ENCODE results near the gene CALHM3. TPM values are rescaled to one million over a fixed set of nuclear protein-coding genes. Genes with fewer than 3 reads are reported as not detected.

CALHM3 gene
- total RNA-seq, 1 experiment from 2014 or later = 2.3 TPM

- Histone ChIP-seq H3F3A (ENCODE audit: low read length, unreplicated experiment) (no peaks in the 10 kb centered on the region), H3K4me1 (ENCODE audit: insufficient read depth, low read length) (peaks cover 9% of the 10 kb centered on the region), H3K9me3 (ENCODE audit: low read length) (no peaks in the 10 kb centered on the region), H3K9ac (ENCODE audit: low read length) (no peak overlapping the region), H4K20me1 (ENCODE audit: low read length) (no peaks in the 10 kb centered on the region), H3K4me3 (ENCODE audit: low read length) (no peak overlapping the region), H3K27ac (ENCODE audit: low read length) (no peak overlapping the region), H3K36me3 (ENCODE audit: low read depth, low read length) (no peaks in the 10 kb centered on the region), H3K27me3 (ENCODE audit: low read length) (peaks cover 23% of the 10 kb centered on the region), H3K9me2 (replicated peaks; ENCODE audit: low read length) (no peaks in the 10 kb centered on the region), H2AFZ (ENCODE audit: low read length) (no peak overlapping the region), H3K79me2 (ENCODE audit: low read length) (no peaks in the 10 kb centered on the region), H3K4me2 (ENCODE audit: low read length) (no peak overlapping the region)
- TF ChIP-seq EZH2phosphoT487 (IDR thresholded peaks at IDR 0.05; ENCODE audit: borderline replicate concordance, low read length) (no peak), EZH2 (IDR thresholded peaks at IDR 0.05; ENCODE audit: low read length, unreplicated experiment) (no peak), CTCF (conservative IDR thresholded peaks at IDR 0.05; ENCODE audit: low read depth, low read length) (no peak)
- ChIA-PET CTCF (interaction anchor here (0.6 kb wide), 1 partner anchor 124 kb away, joined by 3 read pairs; no protein-coding TSS in a partner anchor), POLR2A (ENCODE audit: unreplicated experiment) (no interaction called here)
- BruUV-seq (replicated peaks) = no TSS peak
- ATAC-seq (no peak), DNase-seq (no peak)
- intact Hi-C loops (cut with micrococcal nuclease) = no loop called here
These were observed 16.3 kb upstream of the CALHM3 start for GRCh38 chr10:103495321-103495720.

- Histone ChIP-seq H3K4me3 (ENCODE audit: low read length) (peak overlapping the region; percentile 61), H3K27me3 (ENCODE audit: low read length) (peaks cover 23% of the 10 kb centered on the region), H3K27ac (ENCODE audit: low read length) (no peak overlapping the region), H3K4me1 (ENCODE audit: insufficient read depth, low read length) (peaks cover 9% of the 10 kb centered on the region), H3K79me2 (ENCODE audit: low read length) (no peaks in the 10 kb centered on the region), H3F3A (ENCODE audit: low read length, unreplicated experiment) (no peaks in the 10 kb centered on the region), H3K36me3 (ENCODE audit: low read depth, low read length) (no peaks in the 10 kb centered on the region), H3K9me3 (ENCODE audit: low read length) (no peaks in the 10 kb centered on the region), H3K9ac (ENCODE audit: low read length) (no peak overlapping the region), H2AFZ (ENCODE audit: low read length) (peak overlapping the region; percentile 57; the same call in 1 of the 2 replicates), H4K20me1 (ENCODE audit: low read length) (no peaks in the 10 kb centered on the region), H3K4me2 (ENCODE audit: low read length) (peak overlapping the region; percentile 77), H3K9me2 (replicated peaks; ENCODE audit: low read length) (no peaks in the 10 kb centered on the region)
- ChIA-PET POLR2A (ENCODE audit: unreplicated experiment) (no interaction called here), CTCF (no interaction called here)
- intact Hi-C loops (cut with micrococcal nuclease) = loop anchor here (5.0 kb wide), 1 partner anchor 98 kb away; no protein-coding TSS in a partner anchor
- no TSS peak for BruUV-seq (replicated peaks)
- DNase-seq (no peak), ATAC-seq (no peak)
- TF ChIP-seq EZH2phosphoT487 (IDR thresholded peaks at IDR 0.05; ENCODE audit: borderline replicate concordance, low read length) (peak; percentile 17; the same call in 1 of the 2 replicates), CTCF (conservative IDR thresholded peaks at IDR 0.05; ENCODE audit: low read depth, low read length) (no peak)
These were observed 15.2 kb upstream of the CALHM3 start for GRCh38 chr10:103493916-103494877.

All from PC-3 (cell line).